Choroid plexus epithelial cell (primary cell): ENCODE results near the gene METTL16.
A peak's percentile ranks its signal among the peaks of the same experiment; 100 is the strongest.

Source experiments
- DNase-seq: peaks from one replicate; pipeline ENCODE4 v3.0.0-alpha.2; 2010; ENCODE audit warnings: low read depth
- H3K4me3 ChIP-seq: 2 replicates; pipeline ENCODE4 v1.5.1; 2011; ENCODE audit warnings: low read depth, mild to moderate bottlenecking, control low read depth, low read length, moderate library complexity
- CTCF ChIP-seq: conservative IDR thresholded peaks from 2 replicates; pipeline ENCODE4 v1.5.1; 2011; ENCODE audit warnings: low read depth, mild to moderate bottlenecking, control low read depth, inconsistent platforms, low read length, moderate library complexity

Gene METTL16

DNA sequence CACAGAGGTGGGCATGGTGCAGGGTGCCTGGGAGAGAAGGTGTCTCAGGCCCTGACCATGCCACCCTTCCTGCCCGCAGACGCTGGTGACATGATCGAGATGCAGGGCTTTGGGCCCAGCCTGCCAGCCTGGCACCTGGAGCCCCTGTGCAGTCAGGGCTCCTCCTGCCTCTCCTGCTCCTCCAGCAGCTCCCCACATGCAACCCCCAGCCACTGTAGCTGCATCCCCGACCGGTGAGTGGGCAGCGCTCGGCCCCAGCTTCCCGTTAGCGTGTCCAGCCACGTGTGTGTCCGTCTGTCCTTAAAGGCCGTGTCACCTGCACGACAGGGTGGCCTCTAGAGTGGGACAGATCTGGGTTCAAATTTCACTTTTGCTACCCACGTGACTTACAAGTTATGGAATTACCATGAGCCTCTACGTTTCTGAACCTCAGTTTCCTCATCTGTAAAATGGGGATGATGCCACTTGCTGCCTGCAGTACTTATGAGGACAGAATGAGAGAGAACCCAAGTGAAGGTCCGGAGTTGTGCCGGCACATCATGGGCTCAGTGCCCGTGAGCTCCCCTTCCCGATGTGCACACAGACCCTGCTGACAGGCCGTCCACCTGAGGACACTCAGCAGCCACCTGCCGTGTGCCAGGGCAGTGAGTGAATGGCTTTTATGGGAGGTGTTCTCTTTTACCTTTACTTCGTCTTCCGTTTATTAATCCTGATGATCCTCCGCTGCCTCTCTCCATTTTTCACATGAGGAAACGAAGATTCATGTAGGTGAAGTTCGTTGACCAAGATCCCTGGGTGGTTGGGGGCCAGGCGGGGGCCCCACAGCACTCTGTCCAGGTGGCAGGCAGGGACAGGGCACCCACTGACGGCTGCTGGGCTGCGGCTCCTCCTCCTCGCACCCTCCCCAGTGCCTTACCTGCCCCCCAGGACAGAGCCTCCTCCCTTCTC, 140.2 kb downstream of the METTL16 start:
- no peak for DNase-seq
- TF ChIP-seq CTCF: no peak
- H3K4me3 ChIP-seq: no peak overlapping the region

DNA sequence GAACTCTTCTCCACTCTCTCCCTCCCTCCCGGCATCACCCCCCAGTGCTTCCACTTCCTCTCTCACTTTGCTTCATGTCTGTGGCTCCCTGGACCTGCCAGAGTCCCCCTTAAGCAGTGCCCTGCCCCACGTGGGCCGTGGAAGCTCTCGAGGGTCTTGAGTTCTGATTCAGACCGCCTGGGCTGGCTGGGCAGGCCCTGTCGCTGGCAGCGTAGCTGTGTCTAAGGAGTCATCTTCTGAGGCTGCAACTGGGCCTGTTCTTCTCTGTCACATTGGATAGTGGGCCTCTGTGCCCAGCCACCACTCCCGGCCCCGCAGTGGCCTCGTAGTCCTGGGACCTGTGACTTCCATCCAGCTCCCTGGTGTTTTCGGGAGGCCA, 141.5 kb downstream of the METTL16 start:
- DNase-seq: peak; percentile 24
- H3K4me3 ChIP-seq: no peak overlapping the region
- TF ChIP-seq CTCF: no peak

GRCh38 chr17:2369551-2370210, 142.0 kb downstream of the METTL16 start:
- TF ChIP-seq CTCF: peak; percentile 43
- H3K4me3 ChIP-seq: no peak overlapping the region
- DNase-seq: peak; percentile 42

- no peak for TF ChIP-seq CTCF
- no peak overlapping the region for H3K4me3 ChIP-seq
- DNase-seq: no peak
Observed at GRCh38 chr17:2369039-2369438, 142.6 kb downstream of the METTL16 start.

DNA sequence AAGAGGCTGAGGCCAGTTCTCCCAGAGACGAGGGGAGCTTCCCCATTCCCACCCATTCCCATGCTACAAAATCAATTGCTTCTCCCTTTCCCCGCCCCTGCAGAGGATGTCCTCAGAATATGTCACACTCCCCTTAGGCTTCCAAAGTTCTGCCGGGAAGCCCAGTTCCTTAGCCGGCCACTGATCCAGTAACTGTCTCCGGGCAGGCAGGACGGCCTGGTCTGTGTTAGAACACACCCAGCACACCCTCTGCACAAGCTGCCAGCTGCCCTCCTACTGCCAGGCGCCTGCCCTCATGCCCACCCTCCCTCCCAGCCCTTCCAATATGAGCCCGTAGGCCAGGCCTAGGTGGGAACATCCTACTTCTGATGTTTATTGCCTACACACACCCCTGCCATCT, 143.3 kb downstream of the METTL16 start:
- no peak overlapping the region for H3K4me3 ChIP-seq
- DNase-seq: no peak
- TF ChIP-seq CTCF: no peak

DNA sequence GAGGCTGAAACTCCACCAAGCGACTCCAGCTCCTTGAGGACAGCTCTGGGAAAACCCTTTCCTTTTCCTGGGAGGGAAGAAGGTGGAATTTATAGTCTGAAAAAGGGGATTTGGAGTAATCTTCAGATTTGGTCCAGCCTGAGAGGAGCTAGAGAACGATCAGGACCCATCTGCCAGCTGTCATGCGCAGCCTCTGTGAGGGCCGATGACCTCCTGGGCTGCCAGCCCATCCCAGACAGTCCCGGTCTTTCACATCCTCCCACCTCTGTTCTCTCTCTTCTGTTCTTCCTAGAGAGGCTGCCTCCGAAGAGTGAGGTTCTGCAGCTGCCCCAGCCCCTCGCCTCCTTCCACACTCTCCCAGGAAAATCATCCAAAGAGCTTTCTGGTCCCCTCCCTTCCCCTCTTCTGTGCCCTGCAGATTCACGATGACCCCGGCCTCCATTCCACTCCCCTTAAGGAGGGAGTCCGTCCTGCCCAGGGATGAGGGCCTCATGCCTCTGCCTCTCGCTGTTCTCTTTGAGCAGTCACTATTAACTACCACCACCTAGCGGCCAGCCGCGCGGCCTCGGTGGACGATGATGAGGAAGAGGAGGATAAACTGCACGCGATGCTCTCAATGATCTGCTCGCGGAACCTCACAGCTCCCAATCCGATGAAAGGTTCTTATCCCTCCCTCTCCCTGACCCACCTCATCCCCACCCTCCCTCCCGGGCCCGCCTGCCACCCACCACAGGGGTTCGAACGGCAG, 144.8 kb downstream of the METTL16 start:
- no peak for DNase-seq
- peak; percentile 61 for TF ChIP-seq CTCF
- H3K4me3 ChIP-seq: no peak overlapping the region
